HCT116 (cell line): ENCODE measurements around the gene PTH2.

Experiments used
- CTCF ChIP-seq, 3 experiments: fragments of 200-600 bp in 1 of 3; sonication (generic) in 1 of 3; IDR thresholded peaks in 2 of 3; conservative IDR thresholded peaks in 1 of 3; 2 replicates each; pipeline ENCODE4 v1.5.1; 2012 to 2017; ENCODE audit warnings: low read depth in 2 of 3, low read length in 2 of 3, antibody characterized with exemption in 1 of 3, borderline replicate concordance in 1 of 3, control low read depth in 1 of 3, mild to moderate bottlenecking in 1 of 3, mixed read lengths in 1 of 3, mixed run types in 1 of 3, moderate library complexity in 1 of 3; ENCODE audit not compliant: insufficient read depth in 1 of 3
- EZH2 ChIP-seq: fragments of 200-600 bp; sonication (generic); IDR thresholded peaks from 2 replicates; pipeline ENCODE4 v1.6.1; 2017; ENCODE audit warnings: antibody characterized with exemption, mixed run types
- SIN3A ChIP-seq: IDR thresholded peaks from 2 replicates; pipeline ENCODE4 v1.6.1; 2012; ENCODE audit warnings: low read depth

GRCh38 chr19:49433240-49433901 lies 10.1 kb upstream of the PTH2 start:
- no peak for TF ChIP-seq CTCF (IDR thresholded peaks at IDR 0.05 in 2 of 3, conservative IDR thresholded peaks at IDR 0.05 in 1 of 3; ENCODE audit: borderline replicate concordance in 1 of 3, insufficient read depth in 1 of 3, low read depth in 2 of 3, low read length in 2 of 3)
- no peak for TF ChIP-seq EZH2
- no peak for TF ChIP-seq SIN3A
